Measurements from ENCODE around the gene NCSTN. TPM values are rescaled to one million over a fixed set of nuclear protein-coding genes. Genes with fewer than 3 reads are reported as not detected.

The NCSTN gene
- total and polyA plus RNA-seq, 9 of the 15 experiments (the other 6 are each of a cell fraction or from before 2014, with no cell fraction given), result 21.3 to 91.1 (median 57.9) TPM

DNA sequence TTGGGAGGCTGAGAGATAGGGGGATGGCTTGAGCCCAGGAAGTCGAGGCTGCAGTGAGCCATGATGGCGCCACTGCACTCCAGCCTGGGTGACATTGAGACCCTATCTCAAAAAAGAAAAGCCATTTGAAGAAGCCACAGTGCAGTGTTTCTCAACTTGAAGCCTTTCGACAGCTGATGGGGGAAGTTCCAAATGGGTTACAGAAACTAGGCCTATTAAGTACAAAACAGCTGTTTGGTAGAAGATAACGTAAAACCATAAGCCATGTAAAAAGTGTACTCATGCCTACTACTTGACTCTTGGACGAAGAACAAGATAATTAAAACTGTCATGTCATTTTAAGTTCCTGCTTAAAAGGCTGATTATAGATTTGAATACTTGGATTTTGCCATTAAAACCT is 16.8 kb upstream of the NCSTN start:
- intact Hi-C loops (cut with micrococcal nuclease) (no loop called here), in situ Hi-C loops (cut with MboI) (no loop called here)
- Histone ChIP-seq H3K36me3 (ENCODE audit: control insufficient read depth, insufficient read depth, low read length) (peaks cover 87% of the 10 kb centered on the region), H4K20me1 (replicated peaks; ENCODE audit: control insufficient read depth, insufficient read depth, low read length) (no peaks in the 10 kb centered on the region), H3K9me3 (replicated peaks; ENCODE audit: control insufficient read depth, insufficient read depth, low read depth, low read length) (no peaks in the 10 kb centered on the region), H3K27me3 (ENCODE audit: control insufficient read depth in 2 of 2, insufficient read depth in 2 of 2, low read length in 2 of 2) (no peaks in the 10 kb centered on the region), H3K9me1 (ENCODE audit: control insufficient read depth, insufficient read depth, low read length) (no peaks in the 10 kb centered on the region), H2AFZ (ENCODE audit: low read depth, low read length) (no peak overlapping the region), H3K4me3 (no peak overlapping the region), H3K9ac (ENCODE audit: insufficient read depth in 1 of 2, low read depth in 2 of 2, low read length in 2 of 2) (no peak overlapping the region), H3K27ac (ENCODE audit: extremely low read depth, low read depth, low read length) (no peak overlapping the region), H3K4me2 (ENCODE audit: insufficient read depth, low read length) (no peak overlapping the region), H3K4me1 (replicated peaks in 1 of 2; ENCODE audit: control insufficient read depth in 2 of 2, insufficient read depth in 2 of 2, low read length in 2 of 2) (no peaks in the 10 kb centered on the region; a peak in 1 of 5 replicates), H3K79me2 (ENCODE audit: control insufficient read depth, insufficient read depth, low read length) (0 out of 3 replicates have a peak, but pooled peaks cover 4% of the 10 kb centered on the region)
- no peak for ATAC-seq
- TF ChIP-seq, protein P1, sequence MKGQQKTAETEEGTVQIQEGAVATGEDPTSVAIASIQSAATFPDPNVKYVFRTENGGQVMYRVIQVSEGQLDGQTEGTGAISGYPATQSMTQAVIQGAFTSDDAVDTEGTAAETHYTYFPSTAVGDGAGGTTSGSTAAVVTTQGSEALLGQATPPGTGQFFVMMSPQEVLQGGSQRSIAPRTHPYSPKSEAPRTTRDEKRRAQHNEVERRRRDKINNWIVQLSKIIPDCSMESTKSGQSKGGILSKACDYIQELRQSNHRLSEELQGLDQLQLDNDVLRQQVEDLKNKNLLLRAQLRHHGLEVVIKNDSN (CRISPR knock-in tag; IDR thresholded peaks at IDR 0.05), result no peak
- TF ChIP-seq, protein P2, sequence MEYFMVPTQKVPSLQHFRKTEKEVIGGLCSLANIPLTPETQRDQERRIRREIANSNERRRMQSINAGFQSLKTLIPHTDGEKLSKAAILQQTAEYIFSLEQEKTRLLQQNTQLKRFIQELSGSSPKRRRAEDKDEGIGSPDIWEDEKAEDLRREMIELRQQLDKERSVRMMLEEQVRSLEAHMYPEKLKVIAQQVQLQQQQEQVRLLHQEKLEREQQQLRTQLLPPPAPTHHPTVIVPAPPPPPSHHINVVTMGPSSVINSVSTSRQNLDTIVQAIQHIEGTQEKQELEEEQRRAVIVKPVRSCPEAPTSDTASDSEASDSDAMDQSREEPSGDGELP (CRISPR knock-in tag; IDR thresholded peaks at IDR 0.05; ENCODE audit: borderline replicate concordance), result peak; percentile 51
- WGBS (ENCODE audit: insufficient coverage, low coverage, missing lambda C conversion rate), result 86% methylated on average over 5 of the region's 5 CpGs
- no peak for DNase-seq (ENCODE audit: extremely low read depth in 1 of 4, low spot score in 3 of 4)
- BruUV-seq (replicated peaks), result no TSS peak
- ChIA-PET CTCF (ENCODE audit: low intra/inter-chr PET ratio) (no interaction called here), POLR2A (interaction anchor here (0.6 to 1.2 kb wide), 5 partner anchors 11 to 39 kb away, joined by 3 to 4 read pairs (median 3); no protein-coding TSS in a partner anchor)
- FAIRE-seq, result peak; percentile 61

DNA sequence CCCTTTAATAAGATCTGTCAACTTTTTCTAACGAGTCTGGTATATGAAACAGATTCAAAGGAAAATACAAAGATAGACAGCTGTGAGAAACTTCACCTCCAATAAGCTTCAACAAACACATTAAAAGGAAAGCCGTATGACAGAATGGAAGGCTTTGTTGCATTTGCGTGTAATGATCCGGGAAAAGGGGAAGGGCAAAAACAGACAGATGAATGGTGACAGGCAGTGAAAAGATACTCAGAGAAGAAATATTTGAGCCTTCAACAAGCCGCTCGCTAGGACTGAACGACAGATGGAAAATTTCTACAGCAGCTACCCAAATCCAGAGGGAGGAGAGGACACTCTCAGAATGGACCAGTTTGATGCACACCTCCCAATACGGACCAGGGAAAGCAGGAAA is 15.0 kb upstream of the NCSTN start:
- ATAC-seq (no peak), FAIRE-seq (no peak), DNase-seq (ENCODE audit: extremely low read depth in 1 of 4, low spot score in 3 of 4) (no peak)
- no peak overlapping the region for H2AFZ ChIP-seq (ENCODE audit: low read depth, low read length)
- no peaks in the 10 kb centered on the region for H3K27me3 ChIP-seq (ENCODE audit: control insufficient read depth in 2 of 2, insufficient read depth in 2 of 2, low read length in 2 of 2)
- POLR2A ChIA-PET, result interaction anchor here (0.6 to 1.5 kb wide), 10 partner anchors 10 to 712 kb away, joined by 3 to 5 read pairs (median 3); partner anchors contain the start of gene PEX19
- CTCF ChIA-PET (ENCODE audit: low intra/inter-chr PET ratio), result no interaction called here
- H3K9me1 ChIP-seq (ENCODE audit: control insufficient read depth, insufficient read depth, low read length), result no peaks in the 10 kb centered on the region
- H3K4me3 ChIP-seq, result no peak overlapping the region
- WGBS (ENCODE audit: insufficient coverage, low coverage, missing lambda C conversion rate), result 86% methylated on average over 8 of the region's 8 CpGs
- no peaks in the 10 kb centered on the region for H3K79me2 ChIP-seq (ENCODE audit: control insufficient read depth, insufficient read depth, low read length)
- intact Hi-C loops (cut with micrococcal nuclease) (no loop called here), in situ Hi-C loops (cut with MboI) (no loop called here)
- no TSS peak for BruUV-seq (replicated peaks)
- H3K27ac ChIP-seq (ENCODE audit: extremely low read depth, low read depth, low read length), result no peak overlapping the region
- no peak overlapping the region for H3K9ac ChIP-seq (ENCODE audit: insufficient read depth in 1 of 2, low read depth in 2 of 2, low read length in 2 of 2)
- peaks cover 91% of the 10 kb centered on the region for H3K36me3 ChIP-seq (ENCODE audit: control insufficient read depth, insufficient read depth, low read length)
- no peaks in the 10 kb centered on the region for H4K20me1 ChIP-seq (replicated peaks; ENCODE audit: control insufficient read depth, insufficient read depth, low read length)
- H3K9me3 ChIP-seq (replicated peaks; ENCODE audit: control insufficient read depth, insufficient read depth, low read depth, low read length), result no peaks in the 10 kb centered on the region
- H3K4me2 ChIP-seq (ENCODE audit: insufficient read depth, low read length), result no peak overlapping the region
- H3K4me1 ChIP-seq (replicated peaks in 1 of 2; ENCODE audit: control insufficient read depth in 2 of 2, insufficient read depth in 2 of 2, low read length in 2 of 2), result no peaks in the 10 kb centered on the region; a peak in 1 of 5 replicates
- TF ChIP-seq, protein P3, sequence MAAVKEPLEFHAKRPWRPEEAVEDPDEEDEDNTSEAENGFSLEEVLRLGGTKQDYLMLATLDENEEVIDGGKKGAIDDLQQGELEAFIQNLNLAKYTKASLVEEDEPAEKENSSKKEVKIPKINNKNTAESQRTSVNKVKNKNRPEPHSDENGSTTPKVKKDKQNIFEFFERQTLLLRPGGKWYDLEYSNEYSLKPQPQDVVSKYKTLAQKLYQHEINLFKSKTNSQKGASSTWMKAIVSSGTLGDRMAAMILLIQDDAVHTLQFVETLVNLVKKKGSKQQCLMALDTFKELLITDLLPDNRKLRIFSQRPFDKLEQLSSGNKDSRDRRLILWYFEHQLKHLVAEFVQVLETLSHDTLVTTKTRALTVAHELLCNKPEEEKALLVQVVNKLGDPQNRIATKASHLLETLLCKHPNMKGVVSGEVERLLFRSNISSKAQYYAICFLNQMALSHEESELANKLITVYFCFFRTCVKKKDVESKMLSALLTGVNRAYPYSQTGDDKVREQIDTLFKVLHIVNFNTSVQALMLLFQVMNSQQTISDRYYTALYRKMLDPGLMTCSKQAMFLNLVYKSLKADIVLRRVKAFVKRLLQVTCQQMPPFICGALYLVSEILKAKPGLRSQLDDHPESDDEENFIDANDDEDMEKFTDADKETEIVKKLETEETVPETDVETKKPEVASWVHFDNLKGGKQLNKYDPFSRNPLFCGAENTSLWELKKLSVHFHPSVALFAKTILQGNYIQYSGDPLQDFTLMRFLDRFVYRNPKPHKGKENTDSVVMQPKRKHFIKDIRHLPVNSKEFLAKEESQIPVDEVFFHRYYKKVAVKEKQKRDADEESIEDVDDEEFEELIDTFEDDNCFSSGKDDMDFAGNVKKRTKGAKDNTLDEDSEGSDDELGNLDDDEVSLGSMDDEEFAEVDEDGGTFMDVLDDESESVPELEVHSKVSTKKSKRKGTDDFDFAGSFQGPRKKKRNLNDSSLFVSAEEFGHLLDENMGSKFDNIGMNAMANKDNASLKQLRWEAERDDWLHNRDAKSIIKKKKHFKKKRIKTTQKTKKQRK (IDR thresholded peaks at IDR 0.05; ENCODE audit: borderline replicate concordance, low read depth, low read length), result no peak
